SW 1271 (cell line): ENCODE data around the gene EIF6.
"Not testable (repeated sequence)": the region's sequence is repeated elsewhere in the genome, so short reads cannot be mapped to it uniquely, and the experiment has no call there.

Experiments used
- DNase-seq, 2 experiments: peaks; one replicate each; lab custom pipeline; 2025; lab: John Stamatoyannopoulos, UW

Gene EIF6

DNA sequence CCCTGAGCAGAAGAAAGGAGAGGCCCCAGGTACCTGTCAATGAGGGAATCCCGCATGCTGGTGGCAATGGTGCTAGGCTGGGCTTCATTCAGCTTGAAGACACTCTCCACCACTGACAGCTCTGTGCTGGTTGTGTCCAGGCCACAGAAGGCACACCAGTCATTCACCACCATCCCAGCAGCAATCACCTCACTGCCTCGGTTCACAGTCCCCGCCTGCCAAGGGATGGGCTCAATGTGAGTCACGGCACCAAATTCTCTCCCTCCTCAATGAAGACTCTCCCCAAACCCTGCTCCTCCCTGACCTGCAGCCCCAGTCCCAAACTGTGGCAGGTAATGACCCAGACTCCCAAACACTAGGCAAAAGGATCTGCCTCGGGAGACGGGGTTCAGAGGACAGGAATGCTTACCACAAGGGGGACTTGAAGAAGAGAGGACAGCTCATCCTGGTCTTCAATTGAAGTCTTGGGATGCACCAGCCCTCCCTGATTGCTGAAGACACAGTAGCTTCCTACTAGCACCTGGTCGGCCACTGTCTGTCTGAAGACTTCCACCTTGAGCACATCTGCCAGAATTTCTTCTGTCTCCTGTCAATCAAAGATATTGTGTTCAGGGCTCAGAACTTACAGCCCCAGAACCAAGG is 4.9 kb downstream of the EIF6 start:
- no peak for DNase-seq

DNA sequence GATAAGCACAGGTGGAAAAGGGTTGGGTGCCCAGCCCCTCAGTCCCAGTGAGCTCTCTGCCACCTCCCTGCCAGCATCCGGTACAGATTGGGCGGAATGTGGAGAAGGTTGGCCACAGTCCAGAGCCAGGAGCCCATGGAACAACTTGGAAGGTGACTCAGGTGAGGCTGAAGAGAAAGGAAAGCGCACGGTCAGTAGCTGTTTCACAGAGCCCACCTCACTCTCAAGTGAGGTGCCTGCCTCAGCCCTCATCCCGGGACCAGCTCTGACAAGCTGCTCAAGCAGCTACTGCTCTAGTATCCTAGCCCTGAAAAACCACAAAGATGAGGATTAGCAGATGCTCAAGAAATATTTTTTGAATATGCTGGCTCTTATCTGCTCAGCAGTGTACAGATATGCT is 5.5 kb downstream of the EIF6 start:
- DNase-seq: no peak

DNA sequence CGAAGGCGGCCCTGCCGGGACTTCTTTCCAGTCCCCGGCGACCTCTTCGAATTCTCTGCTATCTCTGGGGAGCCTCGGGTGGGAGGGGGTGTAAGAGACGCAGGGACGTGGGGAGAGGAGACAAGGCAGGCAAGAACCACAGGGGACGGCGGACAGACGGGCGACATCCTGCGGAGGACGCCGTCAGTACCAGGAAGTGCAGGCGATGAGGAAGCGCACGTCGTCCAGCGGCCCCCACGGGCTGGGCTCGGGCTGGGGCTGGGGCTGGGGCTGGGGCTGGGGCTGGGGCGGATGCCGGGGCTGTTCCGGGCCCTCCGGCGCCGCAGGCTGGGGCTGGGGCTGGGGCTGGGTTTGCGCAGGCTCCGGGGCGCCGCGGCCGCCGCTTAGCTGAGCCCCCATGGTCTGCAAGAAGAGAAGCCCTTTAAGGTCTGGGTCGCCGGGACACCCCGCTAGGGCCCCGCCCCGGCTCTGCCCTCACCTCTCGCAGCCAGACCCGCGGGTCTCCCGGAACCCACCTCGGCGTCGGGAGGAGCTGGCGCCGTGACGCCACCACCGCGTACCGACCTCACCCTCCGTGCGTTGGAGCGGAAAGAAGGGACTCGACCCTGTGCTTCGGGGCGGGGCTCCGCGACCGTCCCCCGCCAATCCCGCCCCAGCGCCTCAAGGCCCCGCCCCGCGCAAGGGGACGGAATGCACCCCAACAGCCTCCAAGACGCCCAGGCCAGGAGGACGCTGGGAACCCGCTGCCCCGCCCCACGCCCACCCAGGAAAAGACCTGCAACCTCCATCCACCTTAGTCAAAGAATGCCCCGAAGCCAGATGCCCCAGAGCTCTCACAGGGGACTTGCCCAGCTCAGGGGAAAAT is 6.8 kb downstream of the EIF6 start, which contains the start of gene MMP24OS:
Gene MMP24OS, minus strand, starts transcription at position 592 of the 865 bp plus-strand sequence. Its CDS starts 193 bp downstream, at position 399.
- DNase-seq: peak; percentile 99

DNA sequence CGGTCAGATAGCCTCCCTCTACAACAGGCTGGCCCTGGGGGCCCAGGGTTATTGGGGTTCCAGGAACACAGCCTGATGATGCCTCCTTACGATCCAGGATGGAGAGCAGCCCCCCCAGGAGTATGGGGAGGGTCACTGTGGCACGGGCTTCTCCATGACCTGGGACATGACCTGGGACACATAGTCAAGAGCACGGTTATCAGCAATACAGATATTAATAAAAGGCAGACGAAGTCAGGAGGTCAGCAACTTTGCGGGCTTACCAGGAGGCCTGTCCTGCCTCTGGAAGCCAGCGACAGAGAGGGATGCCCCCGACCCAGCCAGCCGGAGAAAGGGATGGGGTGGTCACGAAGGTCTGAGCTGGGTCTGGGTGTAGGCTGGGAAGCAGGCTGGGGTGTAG is 7.4 kb downstream of the EIF6 start:
- DNase-seq: no peak

DNA sequence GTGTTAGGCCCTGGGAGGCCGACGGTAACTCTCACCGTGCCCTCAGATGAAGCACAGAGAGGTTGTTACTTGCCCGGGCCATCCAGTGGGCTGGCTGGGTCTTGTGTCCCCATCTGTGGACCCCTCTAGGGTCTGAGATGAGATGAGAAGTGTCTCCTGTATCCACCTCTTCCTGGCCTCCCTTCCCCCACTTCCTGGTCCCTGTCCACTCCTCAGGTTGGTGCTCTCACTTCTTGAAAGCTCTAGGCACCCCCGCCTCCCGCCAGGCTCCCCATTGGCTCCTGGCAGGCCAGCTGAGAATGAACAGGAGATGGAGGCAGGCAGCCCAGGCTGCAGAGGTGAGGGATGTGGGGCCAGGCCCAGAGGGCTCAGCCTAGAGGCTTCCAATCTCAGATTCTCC is 8.2 kb downstream of the EIF6 start:
- no peak for DNase-seq

DNA sequence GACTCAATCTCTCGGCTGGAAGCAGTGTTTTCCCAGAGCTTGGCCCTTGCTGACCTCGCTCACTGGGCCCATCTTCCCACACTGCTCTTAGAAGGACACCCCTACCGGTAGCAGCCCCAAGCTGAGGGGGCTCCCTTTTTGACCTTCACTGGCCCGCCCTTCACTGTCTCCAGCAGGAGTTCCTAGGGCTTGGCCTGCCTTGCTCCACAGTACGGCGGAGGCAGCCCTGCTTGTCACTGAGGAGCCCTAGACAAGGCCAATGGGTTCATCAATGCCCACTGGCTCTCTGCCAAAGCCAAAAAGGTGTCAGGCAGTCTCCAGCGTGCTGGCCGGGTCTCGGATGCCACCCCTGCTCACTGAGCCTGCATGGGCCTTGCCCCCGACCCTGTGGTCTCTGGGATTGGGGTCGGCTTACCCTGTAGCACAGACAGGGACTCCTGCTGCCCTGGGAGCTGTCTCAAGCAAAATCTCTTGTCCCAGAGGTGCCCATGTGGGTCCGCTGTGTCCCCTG is 8.8 kb downstream of the EIF6 start:
- DNase-seq: no peak

DNA sequence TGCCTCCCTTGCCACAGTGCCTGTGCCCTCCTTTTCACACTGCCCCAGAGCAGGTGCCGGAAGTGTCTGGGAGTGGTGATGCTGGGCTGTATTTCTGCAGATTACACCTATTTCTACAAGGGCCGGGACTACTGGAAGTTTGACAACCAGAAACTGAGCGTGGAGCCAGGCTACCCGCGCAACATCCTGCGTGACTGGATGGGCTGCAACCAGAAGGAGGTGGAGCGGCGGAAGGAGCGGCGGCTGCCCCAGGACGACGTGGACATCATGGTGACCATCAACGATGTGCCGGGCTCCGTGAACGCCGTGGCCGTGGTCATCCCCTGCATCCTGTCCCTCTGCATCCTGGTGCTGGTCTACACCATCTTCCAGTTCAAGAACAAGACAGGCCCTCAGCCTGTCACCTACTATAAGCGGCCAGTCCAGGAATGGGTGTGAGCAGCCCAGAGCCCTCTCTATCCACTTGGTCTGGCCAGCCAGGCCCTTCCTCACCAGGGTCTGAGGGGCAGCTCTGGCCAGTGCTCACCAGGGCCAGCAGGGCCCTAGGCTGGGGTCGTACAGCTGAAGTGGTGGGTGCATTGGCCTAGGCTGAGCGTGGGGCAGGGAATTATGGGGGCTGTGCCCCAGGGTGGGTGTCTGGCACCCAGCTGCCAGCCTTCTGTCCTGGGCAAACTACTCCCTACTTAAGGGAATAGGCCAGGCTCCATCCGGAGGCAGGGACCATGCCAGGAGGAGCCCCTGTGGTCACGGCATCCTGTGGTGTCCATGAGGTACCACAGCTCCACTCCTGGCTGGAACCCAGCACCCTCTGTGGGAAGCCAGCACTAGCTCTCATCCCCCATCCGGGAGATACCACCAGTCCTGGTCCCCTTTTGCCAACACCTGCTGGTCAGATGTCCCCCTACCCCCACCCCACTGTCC is 10.1 kb downstream of the EIF6 start:
- DNase-seq: no peak

DNA sequence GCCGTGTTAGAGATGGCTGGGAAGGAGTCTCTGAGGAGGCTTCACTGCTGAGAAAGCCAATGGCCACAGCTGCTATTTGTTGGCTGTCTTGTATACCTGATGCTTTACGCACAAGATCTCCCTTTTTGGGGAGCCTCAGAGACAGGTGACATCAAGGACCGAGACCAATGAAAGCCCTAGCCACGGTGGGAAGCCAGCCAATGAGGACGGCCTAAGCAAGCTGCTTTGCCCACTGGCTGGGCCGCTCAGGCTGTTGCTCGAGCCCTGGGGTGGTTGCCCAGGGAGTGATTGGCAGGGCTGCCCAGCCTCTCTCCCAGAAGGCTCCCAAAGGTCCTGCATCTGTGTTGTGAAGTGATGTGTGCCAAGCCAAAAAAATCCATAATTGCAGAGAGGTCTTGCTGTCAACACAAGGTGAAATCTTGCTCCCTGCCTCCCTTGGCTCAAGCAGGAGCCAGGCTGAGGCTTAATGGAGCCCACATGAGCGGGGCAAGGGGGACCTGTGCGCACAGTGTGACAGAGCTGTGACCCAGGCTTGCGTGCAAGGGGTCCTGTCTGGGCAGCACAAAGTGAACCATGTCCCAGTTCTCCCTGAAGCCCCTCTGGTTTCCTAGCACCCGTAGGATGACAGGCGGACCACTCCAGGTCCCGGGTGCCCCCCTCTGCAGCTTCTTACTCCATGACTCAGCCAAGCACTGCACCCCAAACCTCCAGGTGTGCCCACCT is 11.0 kb downstream of the EIF6 start:
- no peak for DNase-seq

DNA sequence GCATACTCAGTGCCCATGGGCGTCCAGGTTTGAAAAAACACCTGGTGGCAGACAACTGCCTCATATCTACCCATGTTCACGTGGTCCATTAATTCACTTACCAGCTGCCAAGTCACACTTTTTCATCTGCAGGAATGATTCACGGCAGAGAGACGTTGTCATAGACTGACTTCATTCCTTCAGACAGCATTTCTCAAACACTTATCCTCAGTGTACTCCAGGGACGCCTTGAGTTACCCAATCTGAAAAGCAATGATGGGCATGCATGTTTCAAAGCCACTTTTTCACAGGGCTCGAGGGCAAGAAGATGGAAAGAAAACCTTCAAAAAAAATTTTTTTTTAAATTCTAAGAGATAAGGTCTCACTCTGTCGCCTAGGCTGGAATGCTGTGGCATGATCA is 12.7 kb downstream of the EIF6 start:
- DNase-seq: no peak

DNA sequence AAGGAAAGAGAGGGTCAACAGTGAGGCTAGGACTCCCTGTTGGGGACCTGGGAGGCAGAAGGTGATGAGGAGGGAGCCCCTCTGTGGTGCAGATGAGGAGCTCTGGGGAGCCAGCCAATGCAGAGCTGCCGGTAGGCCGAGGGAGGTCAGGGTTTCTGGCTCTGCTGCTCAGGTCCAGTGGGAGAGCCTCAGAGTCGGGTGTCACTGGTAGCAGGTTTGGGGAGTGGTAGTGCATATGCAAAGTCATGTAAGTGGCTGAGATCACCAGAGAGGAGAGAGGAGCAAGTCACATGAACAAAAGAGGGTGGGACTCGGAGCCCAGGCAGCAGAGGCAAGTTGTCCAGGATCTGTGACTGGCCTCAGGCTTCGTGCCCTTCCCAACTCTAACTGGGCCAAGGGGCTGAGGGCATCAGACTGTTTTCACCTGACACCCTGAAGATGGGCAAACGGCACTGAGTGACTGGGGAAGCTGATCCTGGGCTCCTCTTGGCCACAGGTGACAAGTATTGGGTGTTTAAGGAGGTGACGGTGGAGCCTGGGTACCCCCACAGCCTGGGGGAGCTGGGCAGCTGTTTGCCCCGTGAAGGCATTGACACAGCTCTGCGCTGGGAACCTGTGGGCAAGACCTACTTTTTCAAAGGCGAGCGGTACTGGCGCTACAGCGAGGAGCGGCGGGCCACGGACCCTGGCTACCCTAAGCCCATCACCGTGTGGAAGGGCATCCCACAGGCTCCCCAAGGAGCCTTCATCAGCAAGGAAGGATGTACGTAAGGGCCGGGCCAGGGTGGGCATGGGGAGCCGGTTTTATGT is 13.3 kb downstream of the EIF6 start:
- DNase-seq: no peak

DNA sequence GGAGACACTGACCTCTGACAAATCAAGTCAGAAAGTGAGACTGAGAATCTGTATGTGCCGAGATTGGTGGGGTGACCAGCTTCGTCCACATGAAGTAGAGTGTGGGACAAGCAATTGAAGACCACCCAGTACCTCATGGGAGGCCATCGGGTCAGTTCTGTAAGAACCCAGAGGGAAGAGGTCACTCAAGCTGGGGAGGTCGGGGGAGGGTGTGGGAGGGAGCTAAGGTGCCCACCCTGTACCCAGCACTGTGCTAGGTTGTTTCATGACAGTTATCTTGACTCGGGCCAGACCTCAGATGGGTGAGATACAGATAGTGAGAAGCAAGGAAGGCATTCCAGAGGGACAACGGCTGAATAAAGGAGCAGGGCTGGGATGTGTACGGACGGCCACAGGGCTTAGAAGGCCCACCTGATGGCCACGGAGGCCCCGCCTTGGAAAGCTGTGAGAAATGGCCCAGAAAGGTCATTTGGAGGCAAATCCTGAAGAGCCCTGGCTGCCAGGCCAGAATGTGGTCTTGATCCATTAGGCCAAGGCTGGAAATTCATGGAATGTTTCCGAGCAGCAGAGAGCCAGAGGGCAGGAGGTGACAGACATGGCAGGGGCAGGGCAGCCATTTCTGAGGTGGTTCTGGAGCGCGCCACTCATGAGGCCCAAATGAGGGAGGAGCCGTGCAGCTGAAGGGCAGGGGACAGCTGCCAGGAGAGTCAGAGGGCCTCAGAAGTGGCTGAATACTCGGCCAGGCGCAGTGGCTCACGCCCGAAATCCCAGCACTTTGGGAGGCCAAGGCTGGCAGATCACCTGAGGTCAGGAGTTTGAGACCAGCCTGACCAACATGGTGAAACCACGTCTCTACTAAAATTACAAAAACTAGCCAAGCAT is 14.3 kb downstream of the EIF6 start:
- DNase-seq: no peak

DNA sequence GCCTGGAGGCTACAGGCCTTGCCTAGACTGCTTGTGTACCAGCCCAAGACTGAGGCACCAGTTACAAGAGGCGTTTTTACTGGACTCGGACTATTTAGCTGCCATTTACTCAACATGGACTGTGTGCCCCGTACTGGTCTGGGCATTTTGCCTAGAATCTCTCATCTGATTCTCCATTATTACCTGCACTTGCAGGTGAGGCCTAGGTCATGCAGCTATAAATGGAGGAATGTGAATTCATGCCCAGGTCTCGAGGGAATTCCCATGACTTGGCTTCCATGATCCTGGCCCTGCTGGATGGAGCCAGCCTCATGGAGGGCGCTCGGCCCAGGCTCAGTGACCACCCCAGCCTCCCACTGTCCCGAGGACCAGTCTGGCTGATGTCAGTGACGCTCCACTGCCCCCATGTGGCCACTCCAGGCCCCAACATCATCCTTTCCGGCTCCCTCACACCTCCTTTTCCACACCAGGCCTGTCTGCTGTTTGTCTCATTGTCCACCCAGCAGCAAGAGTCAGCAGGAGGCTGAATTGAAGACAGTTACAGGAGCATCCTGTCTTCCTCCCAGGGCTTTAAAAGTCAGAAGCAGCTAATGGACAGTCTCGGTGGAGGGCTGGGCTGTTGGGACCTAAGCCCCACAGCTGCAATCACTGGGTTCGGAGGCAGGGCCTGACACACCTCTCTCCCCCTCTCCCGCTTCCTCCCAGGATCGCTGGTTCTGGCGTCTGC is 15.4 kb downstream of the EIF6 start:
- peak; percentile 65 to 87 for DNase-seq

DNA sequence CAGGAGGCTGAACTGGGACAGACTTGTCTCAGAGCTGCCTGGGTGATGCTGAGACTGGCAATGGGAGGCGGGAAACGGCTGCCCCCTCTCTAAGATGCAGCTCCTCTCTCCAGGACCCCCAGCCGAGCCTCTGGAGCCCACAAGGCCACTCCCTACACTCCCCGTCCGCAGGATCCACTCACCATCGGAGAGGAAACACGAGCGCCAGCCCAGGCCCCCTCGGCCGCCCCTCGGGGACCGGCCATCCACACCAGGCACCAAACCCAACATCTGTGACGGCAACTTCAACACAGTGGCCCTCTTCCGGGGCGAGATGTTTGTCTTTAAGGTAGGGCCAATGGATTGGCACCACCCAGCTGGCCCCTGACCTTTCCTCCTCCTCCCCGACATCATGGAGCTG is 17.5 kb downstream of the EIF6 start:
- no peak for DNase-seq

DNA sequence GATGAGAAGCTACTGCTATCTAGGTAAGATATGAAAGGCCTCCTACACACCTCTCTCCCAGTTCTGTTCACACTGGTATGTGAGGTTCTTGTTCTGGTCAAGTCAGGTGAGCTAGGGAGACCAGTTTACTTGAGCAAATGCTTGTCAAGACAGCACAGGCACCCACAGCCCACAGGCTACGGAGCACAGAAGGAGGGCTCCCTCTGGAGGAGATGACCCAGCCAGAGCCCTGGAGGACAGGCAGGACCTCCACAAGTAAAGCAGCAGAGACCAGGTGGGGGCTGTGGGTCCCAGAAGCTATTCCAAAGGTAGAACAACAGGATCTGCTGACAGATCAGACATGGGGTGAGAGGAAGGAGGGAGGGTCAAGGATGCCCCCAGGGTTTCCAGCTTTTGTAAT is 19.8 kb downstream of the EIF6 start:
- peak; percentile 57 to 66 for DNase-seq

DNA sequence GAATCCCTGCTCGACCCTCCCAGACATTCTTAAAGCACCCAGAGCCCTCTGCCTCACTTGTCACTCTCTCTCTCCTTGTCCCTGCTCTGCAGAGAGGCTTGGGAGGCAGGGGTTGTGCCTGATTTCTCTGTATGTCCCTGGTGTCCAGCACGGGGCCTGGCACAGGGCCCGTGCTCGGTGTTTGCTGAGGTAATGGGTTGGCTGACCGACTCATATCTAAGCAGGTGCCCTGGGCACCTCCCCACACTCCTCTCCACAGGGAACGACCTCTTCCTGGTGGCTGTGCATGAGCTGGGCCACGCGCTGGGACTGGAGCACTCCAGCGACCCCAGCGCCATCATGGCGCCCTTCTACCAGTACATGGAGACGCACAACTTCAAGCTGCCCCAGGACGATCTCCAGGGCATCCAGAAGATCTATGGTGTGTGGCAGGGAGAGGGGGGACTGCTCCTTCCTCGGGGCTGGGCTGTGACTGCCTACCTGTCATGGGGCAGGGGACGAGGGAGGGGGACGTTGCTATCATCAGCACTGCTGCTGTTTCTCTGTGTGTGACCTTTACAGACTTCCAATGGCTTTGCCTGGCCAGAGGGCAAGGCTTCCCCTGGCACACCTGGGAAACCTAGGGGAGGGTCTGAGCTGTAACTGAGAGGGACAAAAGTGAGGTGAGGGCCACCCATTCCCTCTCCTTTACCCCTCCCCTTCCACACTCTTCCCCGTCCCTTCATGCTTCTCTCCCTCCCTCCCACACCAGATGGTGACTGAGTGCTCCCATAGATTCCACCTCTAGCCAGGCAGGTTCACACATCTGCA is 20.8 kb downstream of the EIF6 start:
- DNase-seq: no peak

DNA sequence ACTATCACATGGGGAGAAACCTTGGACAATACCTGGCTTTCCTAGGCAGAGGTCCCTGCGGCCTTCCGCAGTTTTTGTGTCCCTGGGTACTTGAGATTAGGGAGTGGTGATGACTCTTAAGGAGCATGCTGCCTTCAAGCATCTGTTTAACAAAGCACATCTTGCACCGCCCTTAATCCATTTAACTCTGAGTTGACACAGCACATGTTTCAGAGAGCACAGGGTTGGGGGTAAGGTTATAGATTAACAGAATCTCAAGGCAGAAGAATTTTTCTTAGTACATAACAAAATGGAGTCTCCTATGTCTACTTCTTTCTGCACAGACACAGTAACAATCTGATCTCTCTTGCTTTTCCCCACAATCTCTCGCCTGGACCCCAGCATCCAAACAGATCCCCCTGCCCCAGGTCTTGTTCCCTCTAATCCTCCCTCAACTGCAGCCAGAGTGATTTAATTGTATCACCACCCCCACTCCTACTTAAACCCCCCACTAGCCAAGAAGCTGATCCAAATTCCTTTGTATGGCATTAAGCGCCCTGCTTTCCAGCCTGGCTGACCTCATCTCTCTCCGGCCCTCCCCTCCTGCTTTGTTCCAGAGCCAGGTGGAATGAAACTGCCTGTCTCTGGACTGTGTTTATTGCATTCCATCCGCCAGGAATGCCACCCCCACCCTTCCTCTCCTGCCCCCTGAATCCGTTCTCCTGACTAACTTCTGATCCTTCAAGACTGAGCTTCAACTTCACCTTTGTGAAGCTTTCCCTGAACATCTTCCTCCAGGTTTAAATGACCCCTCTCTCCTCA is 21.6 kb downstream of the EIF6 start:
- DNase-seq: not testable (repeated sequence)

DNA sequence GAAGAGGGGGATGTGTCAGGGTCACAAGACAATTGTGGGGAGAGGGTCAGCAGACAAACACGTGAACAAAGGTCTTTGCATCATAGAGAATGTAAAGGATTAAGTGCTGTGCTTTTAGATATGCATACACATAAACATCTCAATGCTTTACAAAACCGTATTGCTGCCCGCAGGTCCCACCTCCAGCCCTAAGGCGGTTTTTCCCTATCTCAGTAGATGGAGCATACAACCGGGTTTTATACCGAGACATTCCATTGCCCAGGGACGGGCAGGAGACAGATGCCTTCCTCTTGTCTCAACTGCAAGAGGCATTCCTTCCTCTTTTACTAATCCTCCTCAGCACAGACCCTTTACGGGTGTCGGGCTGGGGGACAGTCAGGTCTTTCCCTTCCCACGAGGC is 22.3 kb downstream of the EIF6 start:
- DNase-seq: not testable (repeated sequence)
